Left renal pelvis (tissue), 4 donors: ENCODE results near the gene HDAC5. TPM values are rescaled to one million over a fixed set of nuclear protein-coding genes. Genes with fewer than 3 reads are reported as not detected.
"Not testable (repeated sequence)": the region's sequence is repeated elsewhere in the genome, so short reads cannot be mapped to it uniquely, and the experiment has no call there.

Experiments
- DNase-seq, 4 donors: peaks; one replicate each; pipeline ENCODE4 v3.0.0-alpha.2; 2013; ENCODE audit warnings: low read depth in 4 of 4, low spot score in 3 of 4
- polyA plus RNA-seq, 4 donors: library from polyadenylated mRNA; unstranded; fragments of 120-200 nt; gene quantifications; one replicate each; pipeline ENCODE4 v1.2.1, GENCODE V29; 2013; ENCODE audit not compliant: insufficient read length in 4 of 4

The HDAC5 gene
- polyA plus RNA-seq, 4 donors = 42.3 to 54.2 (median 47.3) TPM

- no peak for DNase-seq
Measured at GRCh38 chr17:44134752-44135568, 11.5 kb upstream of the HDAC5 start.

GRCh38 chr17:44133918-44134476 is 10.6 kb upstream of the HDAC5 start:
- no peak for DNase-seq

GRCh38 chr17:44132275-44132821 is 8.9 kb upstream of the HDAC5 start:
- no peak for DNase-seq

- not testable (repeated sequence) for DNase-seq
Measured at GRCh38 chr17:44131372-44131771, 7.9 kb upstream of the HDAC5 start.

GRCh38 chr17:44130693-44131349 is 7.4 kb upstream of the HDAC5 start:
- DNase-seq = no peak

- no peak for DNase-seq
Measured at GRCh38 chr17:44128383-44128782, 4.9 kb upstream of the HDAC5 start.

- DNase-seq = no peak
Measured at GRCh38 chr17:44124118-44124438, 637 bp upstream of the HDAC5 start.

- DNase-seq = no peak
Measured at GRCh38 chr17:44122816-44123355, 555 bp downstream of the HDAC5 start.

GRCh38 chr17:44121997-44122815 is 1.2 kb downstream of the HDAC5 start:
- no peak for DNase-seq

GRCh38 chr17:44120851-44121605 is 2.4 kb downstream of the HDAC5 start:
- DNase-seq = no peak

GRCh38 chr17:44120281-44120680 is 3.2 kb downstream of the HDAC5 start:
- DNase-seq = not testable (repeated sequence)

GRCh38 chr17:44119798-44120197 is 3.6 kb downstream of the HDAC5 start:
- DNase-seq = no peak

GRCh38 chr17:44119062-44119461 is 4.4 kb downstream of the HDAC5 start:
- no peak for DNase-seq

GRCh38 chr17:44118427-44119050 is 4.9 kb downstream of the HDAC5 start:
- no peak for DNase-seq

GRCh38 chr17:44117351-44117750 is 6.1 kb downstream of the HDAC5 start:
- DNase-seq = no peak

- DNase-seq = no peak
Measured at GRCh38 chr17:44115585-44116415, 7.6 kb downstream of the HDAC5 start.

GRCh38 chr17:44113868-44114840 is 9.3 kb downstream of the HDAC5 start:
- no peak for DNase-seq
